GM12875 (cell line): ENCODE measurements around the gene SETBP1.

Source experiments
- H3K4me3 ChIP-seq: one replicate; pipeline ENCODE4 v1.5.1; 2011; ENCODE audit warnings: low read depth, low read length, control low read depth
- TF ChIP-seq, protein P1 (sequence below): IDR thresholded peaks from 2 replicates; pipeline ENCODE4 v1.5.1; 2011; ENCODE audit warnings: low read depth, mild to moderate bottlenecking, control low read depth, inconsistent platforms, low read length, moderate library complexity, borderline replicate concordance; ENCODE audit not compliant: insufficient read depth

Gene SETBP1

GRCh38 chr18:44887227-44887631, 206.5 kb downstream of the SETBP1 start:
- TF ChIP-seq, protein P1, sequence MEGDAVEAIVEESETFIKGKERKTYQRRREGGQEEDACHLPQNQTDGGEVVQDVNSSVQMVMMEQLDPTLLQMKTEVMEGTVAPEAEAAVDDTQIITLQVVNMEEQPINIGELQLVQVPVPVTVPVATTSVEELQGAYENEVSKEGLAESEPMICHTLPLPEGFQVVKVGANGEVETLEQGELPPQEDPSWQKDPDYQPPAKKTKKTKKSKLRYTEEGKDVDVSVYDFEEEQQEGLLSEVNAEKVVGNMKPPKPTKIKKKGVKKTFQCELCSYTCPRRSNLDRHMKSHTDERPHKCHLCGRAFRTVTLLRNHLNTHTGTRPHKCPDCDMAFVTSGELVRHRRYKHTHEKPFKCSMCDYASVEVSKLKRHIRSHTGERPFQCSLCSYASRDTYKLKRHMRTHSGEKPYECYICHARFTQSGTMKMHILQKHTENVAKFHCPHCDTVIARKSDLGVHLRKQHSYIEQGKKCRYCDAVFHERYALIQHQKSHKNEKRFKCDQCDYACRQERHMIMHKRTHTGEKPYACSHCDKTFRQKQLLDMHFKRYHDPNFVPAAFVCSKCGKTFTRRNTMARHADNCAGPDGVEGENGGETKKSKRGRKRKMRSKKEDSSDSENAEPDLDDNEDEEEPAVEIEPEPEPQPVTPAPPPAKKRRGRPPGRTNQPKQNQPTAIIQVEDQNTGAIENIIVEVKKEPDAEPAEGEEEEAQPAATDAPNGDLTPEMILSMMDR: no peak
- no peak overlapping the region for H3K4me3 ChIP-seq

DNA sequence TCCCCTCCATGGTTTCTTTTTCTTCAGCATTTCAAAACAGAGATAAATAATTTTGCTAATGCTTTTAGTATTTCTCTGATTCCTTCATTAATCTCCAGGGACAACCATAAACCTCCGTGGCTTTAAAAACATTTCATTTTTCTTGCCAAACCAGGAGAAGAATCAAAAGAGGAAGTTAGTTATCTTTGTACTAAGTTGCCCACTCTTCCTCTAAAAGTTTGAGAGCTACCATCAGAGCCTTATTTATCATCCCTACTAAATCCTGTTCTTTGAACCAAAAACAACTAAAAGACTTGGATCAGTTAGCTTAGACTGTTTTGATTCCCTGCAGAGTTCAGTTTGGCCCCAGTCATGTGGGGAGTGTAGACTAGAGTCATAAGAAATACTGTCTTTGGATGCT, 208.4 kb downstream of the SETBP1 start:
- TF ChIP-seq, protein P1: no peak
- H3K4me3 ChIP-seq: no peak overlapping the region

GRCh38 chr18:44893045-44893706, 212.5 kb downstream of the SETBP1 start:
- TF ChIP-seq, protein P1: no peak
- no peak overlapping the region for H3K4me3 ChIP-seq

GRCh38 chr18:44893966-44894365, 213.3 kb downstream of the SETBP1 start:
- TF ChIP-seq, protein P1: no peak
- no peak overlapping the region for H3K4me3 ChIP-seq

- no peak overlapping the region for H3K4me3 ChIP-seq
- TF ChIP-seq, protein P1: peak; percentile 15; the same call in 1 of the 2 replicates
These were observed 214.6 kb downstream of the SETBP1 start for GRCh38 chr18:44895176-44895798.

GRCh38 chr18:44896846-44897245, 216.2 kb downstream of the SETBP1 start:
- H3K4me3 ChIP-seq: no peak overlapping the region
- TF ChIP-seq, protein P1: no peak

- no peak overlapping the region for H3K4me3 ChIP-seq
- TF ChIP-seq, protein P1: no peak
These were observed 216.7 kb downstream of the SETBP1 start for GRCh38 chr18:44897411-44897810.
